GM13977 (cell line): Measurements from ENCODE around the gene MAP2K6.

ENCODE experiments used
- DNase-seq: peaks from one replicate; pipeline ENCODE4 v3.0.0; 2012; ENCODE audit warnings: low spot score
- CTCF ChIP-seq: IDR thresholded peaks from 2 replicates; pipeline ENCODE4 v1.5.1; 2012; ENCODE audit warnings: mild to moderate bottlenecking, control low read depth; ENCODE audit not compliant: insufficient read depth; ENCODE audit errors: extremely low read depth, missing control alignments
- in situ Hi-C: fragments of 300-500 bp; cut with MboI; formaldehyde crosslinking; loops from one replicate; pipeline ENCODE4 v1.12.0; 2022; ENCODE audit warnings: low sequenced_read_pairs, low pct_unique_long_range_greater_than_20kb, mixed read lengths, inconsistent platforms; ENCODE audit not compliant: unreplicated experiment

The MAP2K6 gene

GRCh38 chr17:69518951-69519350, 104.5 kb downstream of the MAP2K6 start:
- no peak for TF ChIP-seq CTCF
- in situ Hi-C loops = loop anchor here (25.0 kb wide), 2 partner anchors 182 to 732 kb away; partner anchors contain the start of gene ABCA5
- DNase-seq = no peak

DNA sequence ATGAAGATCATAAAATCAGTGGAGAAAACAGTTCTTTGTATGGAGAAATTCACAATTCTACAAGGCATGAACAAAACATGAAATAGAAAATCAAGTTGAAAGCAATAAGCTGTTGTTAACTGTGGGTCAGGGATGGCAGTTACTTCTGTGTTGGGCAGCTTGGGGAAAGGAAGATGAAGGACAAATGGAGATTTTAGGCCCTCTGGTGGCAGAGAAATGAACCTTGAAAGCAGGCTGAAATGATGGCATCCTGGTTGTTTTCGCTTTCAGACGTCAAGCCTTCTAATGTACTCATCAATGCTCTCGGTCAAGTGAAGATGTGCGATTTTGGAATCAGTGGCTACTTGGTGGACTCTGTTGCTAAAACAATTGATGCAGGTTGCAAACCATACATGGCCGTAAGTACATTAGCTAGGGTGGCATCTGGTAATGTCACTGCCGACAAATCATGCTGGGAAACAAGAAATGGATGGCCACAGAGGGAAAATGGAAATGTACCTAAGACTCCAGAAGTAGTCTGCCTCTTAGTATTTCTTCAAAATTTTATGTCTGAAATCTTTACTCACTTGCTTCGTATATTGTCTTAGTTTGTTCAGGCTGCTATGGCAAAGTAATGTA, 108.9 kb downstream of the MAP2K6 start:
- peak; percentile 38 for DNase-seq
- in situ Hi-C loops = loop anchor here (25.0 kb wide), 2 partner anchors 186 to 736 kb away; partner anchors contain the start of gene ABCA5
- TF ChIP-seq CTCF = peak; percentile 60

- no peak for DNase-seq
- in situ Hi-C loops = loop anchor here (25.0 kb wide), 2 partner anchors 188 to 738 kb away; partner anchors contain the start of gene ABCA5
- no peak for TF ChIP-seq CTCF
These were observed 110.4 kb downstream of the MAP2K6 start for GRCh38 chr17:69524854-69525253.

GRCh38 chr17:69525920-69526841, 111.7 kb downstream of the MAP2K6 start:
- peak; percentile 32 for DNase-seq
- in situ Hi-C loops = no loop called here
- TF ChIP-seq CTCF = peak; percentile 85

- DNase-seq = no peak
- in situ Hi-C loops = no loop called here
- TF ChIP-seq CTCF = no peak
These were observed 113.5 kb downstream of the MAP2K6 start for GRCh38 chr17:69528035-69528434.

GRCh38 chr17:69533481-69534234, 119.2 kb downstream of the MAP2K6 start:
- DNase-seq = no peak
- in situ Hi-C loops = no loop called here
- TF ChIP-seq CTCF = no peak
